ENCODE results near the gene NOSTRIN.
A peak's percentile ranks its signal among the peaks of the same experiment; 100 is the strongest.
"Not testable (repeated sequence)": the region's sequence is repeated elsewhere in the genome, so short reads cannot be mapped to it uniquely, and the experiment has no call there.

The NOSTRIN gene

DNA sequence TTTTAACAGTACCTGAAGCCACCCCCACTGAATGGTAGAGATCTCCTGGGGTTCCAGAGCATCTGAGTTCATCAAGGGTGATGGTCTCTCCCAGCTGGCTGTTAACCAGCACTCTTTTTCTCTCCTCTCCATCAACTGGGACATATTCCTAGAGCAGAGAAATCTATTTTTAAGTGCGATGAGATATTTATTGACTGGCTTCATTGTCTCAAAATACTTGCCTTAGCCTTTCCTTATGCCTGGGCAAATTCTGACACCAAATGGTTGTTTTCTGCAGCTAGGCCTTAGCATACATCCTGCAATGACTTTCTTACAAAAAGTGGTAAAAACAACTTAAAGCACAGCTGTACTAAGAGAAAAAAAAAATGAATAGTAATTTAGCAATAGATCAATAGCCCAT, 19.6 kb downstream of the NOSTRIN start:
- no peak for DNase-seq

DNA sequence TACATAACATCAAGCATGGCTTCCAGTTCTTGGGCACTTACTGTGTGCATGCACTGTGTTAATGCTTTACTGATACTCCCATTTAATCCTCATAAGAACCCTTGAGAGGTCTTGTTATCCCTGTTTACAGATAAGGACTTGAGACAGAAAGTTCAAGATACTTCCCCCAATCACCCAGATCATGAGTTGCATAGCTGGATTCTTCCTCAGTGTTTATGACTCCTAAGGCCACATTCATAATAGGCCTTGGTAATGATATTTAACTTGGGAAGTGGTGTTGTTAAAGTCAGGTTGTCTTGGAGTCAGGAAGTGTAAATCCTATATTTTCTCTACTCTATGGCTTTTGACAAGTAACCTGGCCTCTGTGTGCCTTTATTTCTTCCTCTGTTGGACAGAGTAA, 22.7 kb downstream of the NOSTRIN start:
- no peak for DNase-seq

DNA sequence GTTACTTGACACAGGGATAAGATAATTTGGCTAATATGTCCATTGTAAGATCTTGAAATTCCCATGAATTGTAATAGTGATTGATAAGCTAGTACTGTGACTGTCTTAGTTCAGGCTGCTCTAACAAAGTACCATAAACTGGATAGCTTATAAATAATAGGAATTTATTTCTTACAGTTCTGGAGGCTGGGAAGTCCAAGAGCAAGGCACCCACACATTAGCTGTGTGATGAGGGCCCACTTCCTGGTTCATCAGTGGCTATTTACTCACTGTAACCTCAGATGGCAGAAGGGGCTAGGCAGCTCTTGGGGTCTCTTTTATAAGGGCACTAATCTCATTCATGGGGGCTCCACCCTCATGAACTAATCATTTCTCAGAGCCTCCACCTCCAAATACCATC, 28.5 kb downstream of the NOSTRIN start:
- no peak for DNase-seq

GRCh38 chr2:168831662-168832061, 29.2 kb downstream of the NOSTRIN start:
- no peak for DNase-seq

DNA sequence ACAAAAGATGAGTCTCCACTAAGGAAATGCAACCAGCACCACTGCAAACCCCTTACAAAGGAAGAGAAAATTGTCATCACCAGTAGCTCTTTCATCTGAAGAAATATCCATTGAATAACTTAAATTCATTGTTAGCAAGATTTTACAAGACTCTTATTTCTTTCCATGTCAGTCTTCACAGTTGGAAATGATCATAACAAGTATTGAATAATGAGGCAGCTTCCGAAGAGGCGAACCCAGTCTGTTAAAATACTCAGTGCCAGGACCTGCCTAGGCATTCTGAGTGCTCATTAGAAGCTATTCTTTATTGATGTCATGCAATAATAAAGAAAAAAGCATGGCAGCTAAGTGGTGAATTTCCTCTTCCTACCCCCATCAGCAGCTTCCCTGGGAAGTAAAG, 33.5 kb downstream of the NOSTRIN start:
- DNase-seq = no peak

GRCh38 chr2:168841445-168841844, 39.0 kb downstream of the NOSTRIN start:
- DNase-seq = peak; percentile 60

DNA sequence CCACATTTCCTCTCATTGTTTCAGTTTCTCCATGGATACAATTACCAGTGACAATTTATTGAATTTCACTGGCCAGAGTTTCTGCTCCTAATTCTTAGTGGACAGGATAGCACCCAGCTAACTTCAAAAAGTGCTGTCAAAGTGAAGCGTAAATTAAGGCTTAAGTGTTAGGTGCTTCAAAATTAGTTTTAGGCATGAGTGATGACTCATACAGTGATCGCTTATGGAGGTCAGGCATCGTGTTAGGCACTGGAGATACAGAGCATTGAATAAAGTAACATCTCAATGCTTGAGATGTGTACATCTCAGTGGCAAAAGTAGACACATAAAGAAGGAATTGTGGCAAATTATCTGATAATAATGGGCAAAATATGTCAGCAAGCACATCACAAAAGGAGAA, 40.8 kb downstream of the NOSTRIN start:
- DNase-seq = no peak

DNA sequence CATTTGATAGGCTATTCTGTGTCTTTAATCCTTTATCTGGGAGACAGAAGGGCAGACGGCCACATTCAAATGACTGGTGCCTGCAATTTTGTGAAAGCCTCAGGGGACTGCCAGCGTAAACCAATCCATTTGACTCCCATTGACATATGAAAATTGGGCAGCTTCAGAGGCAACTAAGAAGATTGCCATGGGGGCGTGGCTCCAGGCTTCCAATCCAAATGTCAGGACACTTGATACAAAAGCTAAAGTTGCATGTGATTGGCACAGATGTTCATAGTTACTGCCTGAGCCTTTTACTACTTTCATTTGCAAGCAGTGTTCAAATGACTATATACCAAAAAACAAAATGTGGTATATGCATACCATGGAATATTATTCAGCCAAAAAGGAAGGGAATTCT, 45.8 kb downstream of the NOSTRIN start:
- DNase-seq = peak; percentile 95

- DNase-seq = peak; percentile 71
Measured at GRCh38 chr2:168849610-168850009, 47.2 kb downstream of the NOSTRIN start.

- DNase-seq = peak; percentile 17
Measured at GRCh38 chr2:168850846-168851245, 48.4 kb downstream of the NOSTRIN start.

DNA sequence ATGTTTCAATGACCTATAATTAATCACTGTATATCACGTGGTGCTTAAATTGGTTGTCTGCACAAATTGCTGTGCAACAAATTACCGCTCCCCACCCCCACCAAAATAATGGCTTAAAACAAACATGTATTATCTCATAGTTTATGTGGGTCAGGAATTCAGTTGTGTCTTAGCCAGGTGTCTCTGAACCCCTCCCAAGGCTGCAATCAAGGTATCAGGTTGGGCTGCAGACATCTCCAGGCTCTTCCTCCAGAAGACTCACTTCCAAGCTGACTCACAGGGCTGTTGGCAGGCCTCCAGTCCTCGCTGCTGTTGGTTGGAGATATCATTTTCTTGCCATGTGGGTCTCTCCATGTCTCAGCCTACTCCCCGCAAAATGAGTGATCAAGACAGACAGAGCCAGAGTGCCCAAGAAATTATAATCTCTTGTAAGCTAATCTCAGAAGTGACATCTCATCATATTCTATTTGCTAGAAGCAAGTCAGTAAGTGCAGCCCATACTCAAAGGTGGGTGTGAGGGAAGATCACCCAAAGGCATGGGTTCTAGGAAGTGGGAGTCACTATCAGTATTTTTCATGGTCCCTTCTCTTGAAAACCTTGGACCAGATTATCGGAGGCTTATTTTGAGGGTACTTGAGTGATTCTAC, 49.4 kb downstream of the NOSTRIN start:
- DNase-seq = peak; percentile 96

GRCh38 chr2:168852481-168852880, 50.0 kb downstream of the NOSTRIN start:
- DNase-seq = peak; percentile 11

DNA sequence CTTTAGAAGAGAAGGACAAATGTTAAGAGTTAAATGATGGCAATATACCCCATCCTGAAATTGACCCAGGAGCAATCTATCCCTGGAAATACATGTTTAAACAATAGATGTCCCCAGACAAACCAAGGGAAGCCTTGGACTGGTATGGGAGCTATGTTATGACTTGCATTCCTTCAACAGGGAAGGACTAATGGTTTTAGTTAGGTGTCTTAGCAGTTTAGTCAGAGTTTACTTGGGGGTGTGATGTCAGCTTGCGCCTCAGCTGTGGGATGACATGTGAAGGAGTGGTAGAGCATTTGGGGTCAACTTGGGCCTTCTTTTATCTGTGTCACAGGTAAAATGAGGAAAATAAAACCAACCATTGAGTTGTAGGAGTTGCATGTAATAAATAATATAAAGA, 51.0 kb downstream of the NOSTRIN start:
- no peak for DNase-seq

DNA sequence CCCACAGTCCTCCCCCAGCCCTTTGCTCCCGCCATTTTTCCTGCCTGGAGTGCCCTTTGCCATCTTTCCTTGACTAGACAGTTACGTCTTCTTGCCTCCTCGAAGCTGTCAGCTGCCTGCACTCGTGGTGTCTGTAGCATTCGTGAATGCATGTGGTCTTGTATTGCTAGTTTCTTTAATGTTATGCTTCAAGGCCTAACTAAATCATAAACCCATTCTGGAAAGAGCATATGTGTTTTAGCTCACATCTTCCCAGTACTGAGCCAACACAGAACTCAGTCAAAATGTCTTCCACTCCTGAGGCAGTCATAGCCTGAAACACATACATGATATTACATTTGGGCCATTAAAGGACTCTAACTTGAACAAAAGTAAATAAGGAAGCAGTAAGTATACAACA, 52.2 kb downstream of the NOSTRIN start:
- DNase-seq = no peak

- DNase-seq = no peak
Measured at GRCh38 chr2:168855601-168856000, 53.2 kb downstream of the NOSTRIN start.

- no peak for DNase-seq
Measured at GRCh38 chr2:168858146-168858545, 55.7 kb downstream of the NOSTRIN start.

DNA sequence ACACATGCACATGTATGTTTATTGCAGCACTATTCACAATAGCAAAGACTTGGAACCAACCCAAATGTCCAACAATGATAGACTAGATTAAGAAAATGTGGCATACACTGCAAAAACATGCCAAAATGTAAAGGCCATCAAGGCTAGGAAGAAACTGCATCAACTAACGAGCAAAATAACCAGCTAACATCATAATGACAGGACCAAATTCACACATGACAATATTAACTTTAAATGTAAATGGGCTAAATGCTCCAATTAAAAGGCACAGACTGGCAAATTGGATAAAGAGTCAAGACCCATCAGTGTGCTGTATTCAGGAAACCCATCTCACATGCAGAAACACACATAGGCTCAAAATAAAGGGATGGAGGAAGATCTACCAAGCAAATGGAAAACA, 64.7 kb downstream of the NOSTRIN start:
- not testable (repeated sequence) for DNase-seq

- not testable (repeated sequence) for DNase-seq
Measured at GRCh38 chr2:168870369-168870768, 67.9 kb downstream of the NOSTRIN start.

DNA sequence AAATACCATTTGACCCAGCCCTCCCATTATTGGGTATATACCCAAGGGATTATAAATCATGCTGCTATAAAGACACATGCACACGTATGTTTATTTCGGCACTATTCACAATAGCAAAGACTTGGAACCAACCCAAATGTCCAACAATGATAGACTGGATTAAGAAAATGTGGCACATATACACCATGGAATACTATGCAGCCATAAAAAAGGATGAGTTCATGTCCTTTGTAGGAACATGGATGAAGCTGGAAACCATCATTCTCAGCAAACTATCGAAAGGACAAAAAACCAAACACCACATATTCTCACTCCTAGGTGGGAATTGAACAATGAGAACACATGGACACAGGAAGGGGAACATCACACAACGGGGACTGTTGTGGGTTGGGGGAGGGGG, 68.4 kb downstream of the NOSTRIN start:
- DNase-seq = not testable (repeated sequence)

GRCh38 chr2:168874368-168875054, 72.1 kb downstream of the NOSTRIN start:
- no peak for DNase-seq

DNA sequence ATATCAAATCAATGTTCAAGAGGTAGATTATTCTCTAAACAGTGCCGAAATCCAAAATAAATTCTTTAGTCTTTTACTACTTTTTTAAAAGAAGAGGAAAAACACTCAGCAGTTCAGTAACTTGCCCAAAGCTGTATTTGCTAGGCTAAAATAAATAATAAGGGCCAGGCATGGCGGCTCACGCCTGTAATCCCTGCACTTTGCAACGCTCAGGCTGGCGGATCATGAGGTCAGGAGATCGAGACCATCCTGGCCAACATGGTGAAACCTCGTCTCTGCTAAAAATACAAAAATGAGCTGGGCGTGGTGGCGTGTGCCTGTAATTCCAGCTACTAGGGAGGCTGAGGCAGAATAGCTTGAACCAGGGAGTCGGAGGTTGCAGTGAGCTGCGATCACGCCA, 79.7 kb downstream of the NOSTRIN start:
- DNase-seq = not testable (repeated sequence)

- no peak for DNase-seq
Measured at GRCh38 chr2:168884975-168885374, 82.5 kb downstream of the NOSTRIN start.

GRCh38 chr2:168889635-168890005, 87.2 kb downstream of the NOSTRIN start:
- peak; percentile 9 for DNase-seq

DNA sequence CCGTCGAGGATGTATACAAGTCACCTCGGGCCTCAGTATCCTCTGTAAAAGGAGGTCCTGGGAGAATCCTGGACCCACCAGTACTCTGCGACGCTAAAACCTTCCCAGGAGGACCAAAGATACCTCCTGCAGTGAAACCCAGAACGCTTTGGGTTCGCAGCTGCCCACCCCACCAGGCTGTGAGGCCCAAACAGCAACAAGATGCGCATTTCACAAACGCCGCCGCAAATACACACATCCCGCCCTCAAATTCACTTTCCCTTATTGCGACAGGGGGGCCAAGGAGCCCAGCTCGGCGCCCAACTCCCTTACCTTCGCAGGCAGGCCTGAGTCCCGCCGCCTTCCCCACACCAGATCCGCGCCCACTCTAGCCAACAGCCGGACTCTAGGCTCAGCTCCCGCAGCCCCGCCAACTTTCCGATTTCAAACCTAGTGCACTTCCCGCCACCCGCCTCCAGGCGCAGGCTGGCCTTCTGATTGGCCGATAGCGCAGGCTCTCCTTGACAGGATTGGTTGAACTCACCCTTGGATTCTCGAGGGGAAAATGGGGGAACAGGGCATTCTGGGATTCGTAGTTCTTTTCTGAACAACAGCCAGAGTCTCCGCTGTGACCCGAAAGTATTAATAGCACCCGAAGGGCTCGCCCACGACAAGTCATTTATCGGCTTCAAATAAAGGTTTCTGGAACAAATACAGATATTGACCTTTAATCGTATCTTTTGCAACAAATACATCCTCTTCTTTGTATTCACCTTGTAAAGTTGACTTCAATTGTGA, 87.8 kb downstream of the NOSTRIN start, which contains the start of gene SPC25:
Gene SPC25, minus strand, starts transcription at position 425 of the 777 bp plus-strand sequence. CDS start 911 bp downstream, outside the sequence.
- peak; percentile 96 for DNase-seq

Data from NCI-H69 (cell line).